ENCODE results near the gene TMEM184B. TPM values are rescaled to one million over a fixed set of nuclear protein-coding genes. Genes with fewer than 3 reads are reported as not detected.

The TMEM184B gene
- total RNA-seq, 1 experiment from 2014 or later, result 54.2 TPM

- ATAC-seq, result peak; percentile 10
- intact Hi-C loops (cut with micrococcal nuclease; ENCODE audit: unreplicated experiment), result no loop called here
- CTCF ChIA-PET, result no interaction called here
Observed at GRCh38 chr22:38201371-38201710, 71.5 kb downstream of the TMEM184B start.

GRCh38 chr22:38199826-38200559 lies 72.8 kb downstream of the TMEM184B start:
- no peaks in the 10 kb centered on the region; the same call in 1 of the 2 replicates for H3K4me1 ChIP-seq (ENCODE audit: control insufficient read depth, insufficient read depth, low read length)
- H3K27ac ChIP-seq (ENCODE audit: low read length), result no peak overlapping the region
- in situ Hi-C loops (cut with HindIII; ENCODE audit: low pct_unique_long_range_greater_than_20kb, low sequenced_read_pairs) (no loop called here), intact Hi-C loops (cut with micrococcal nuclease; ENCODE audit: unreplicated experiment) (no loop called here)
- ChIA-PET CTCF (no interaction called here), POLR2A (no interaction called here)
- H3K36me3 ChIP-seq (ENCODE audit: control insufficient read depth, insufficient read depth, low read length), result no peaks in the 10 kb centered on the region; the same call in 1 of the 2 replicates
- H3K4me3 ChIP-seq (ENCODE audit: low read depth in 2 of 2, low read length in 2 of 2), result no peak overlapping the region
- H3K9me3 ChIP-seq (ENCODE audit: control insufficient read depth, insufficient read depth, low read depth, low read length), result no peaks in the 10 kb centered on the region
- BruUV-seq (replicated peaks), result no TSS peak
- H3K27me3 ChIP-seq (ENCODE audit: control insufficient read depth, insufficient read depth, low read length), result no peaks in the 10 kb centered on the region
- no peak for TF ChIP-seq SIN3A (IDR thresholded peaks at IDR 0.05; ENCODE audit: borderline replicate concordance, insufficient read depth, low read depth, low read length)
- TF ChIP-seq POLR2AphosphoS5 (IDR thresholded peaks at IDR 0.05; ENCODE audit: low read depth, low read length), result no peak
- no peak for TF ChIP-seq TCF7L2 (IDR thresholded peaks at IDR 0.05; ENCODE audit: low read depth, low read length)
- no peak for TF ChIP-seq REST (IDR thresholded peaks at IDR 0.05; ENCODE audit: insufficient read depth in 1 of 2, low read depth in 2 of 2, low read length in 1 of 2)
- TF ChIP-seq CTCF (IDR thresholded peaks at IDR 0.05), result no peak
- ATAC-seq (no peak), DNase-seq (ENCODE audit: low read depth, low spot score) (no peak)

More at GRCh38 chr22:38201371-38201710, 71.5 kb downstream of the TMEM184B start:
- POLR2A ChIA-PET, result no interaction called here
- Histone ChIP-seq H3K27me3 (ENCODE audit: control insufficient read depth, insufficient read depth, low read length) (no peaks in the 10 kb centered on the region), H3K4me3 (ENCODE audit: low read depth in 2 of 2, low read length in 2 of 2) (peak overlapping the region; percentile 62 to 64), H3K27ac (ENCODE audit: low read length) (no peak overlapping the region), H3K9me3 (ENCODE audit: control insufficient read depth, insufficient read depth, low read depth, low read length) (no peaks in the 10 kb centered on the region), H3K4me1 (ENCODE audit: control insufficient read depth, insufficient read depth, low read length) (no peaks in the 10 kb centered on the region; the same call in 1 of the 2 replicates), H3K36me3 (ENCODE audit: control insufficient read depth, insufficient read depth, low read length) (no peaks in the 10 kb centered on the region; the same call in 1 of the 2 replicates)
- TF ChIP-seq SIN3A (IDR thresholded peaks at IDR 0.05; ENCODE audit: borderline replicate concordance, insufficient read depth, low read depth, low read length) (no peak), POLR2AphosphoS5 (IDR thresholded peaks at IDR 0.05; ENCODE audit: low read depth, low read length) (no peak), CTCF (IDR thresholded peaks at IDR 0.05) (no peak), REST (IDR thresholded peaks at IDR 0.05; ENCODE audit: insufficient read depth in 1 of 2, low read depth in 2 of 2, low read length in 1 of 2) (no peak), TCF7L2 (IDR thresholded peaks at IDR 0.05; ENCODE audit: low read depth, low read length) (no peak)
- in situ Hi-C loops (cut with HindIII; ENCODE audit: low pct_unique_long_range_greater_than_20kb, low sequenced_read_pairs), result no loop called here
- BruUV-seq (replicated peaks), result no TSS peak
- no peak for DNase-seq (ENCODE audit: low read depth, low spot score)

All from Panc1 (cell line).